ENCODE data around the gene MUC21.
"Not testable (repeated sequence)": the region's sequence is repeated elsewhere in the genome, so short reads cannot be mapped to it uniquely, and the experiment has no call there.

The MUC21 gene

DNA sequence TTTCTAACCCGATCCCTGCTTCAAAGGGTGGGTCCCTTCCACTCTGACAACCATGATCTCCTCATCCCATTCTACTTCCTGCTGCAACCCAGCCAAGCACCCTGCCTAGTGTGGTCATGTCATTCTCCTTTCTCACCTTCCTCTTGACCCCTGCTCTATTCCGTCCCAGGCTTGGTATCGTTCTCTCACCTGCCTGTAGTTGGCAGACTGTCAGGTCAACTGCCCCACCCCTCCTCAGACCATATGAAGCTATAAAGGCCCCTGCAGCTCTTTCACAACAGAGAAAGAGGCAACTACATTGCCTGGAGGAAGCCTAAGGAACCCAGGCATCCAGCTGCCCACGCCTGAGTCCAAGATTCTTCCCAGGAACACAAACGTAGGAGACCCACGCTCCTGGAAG, at the start of gene MUC21:
MUC21 (plus strand) TSS at position 280 of the 400 bp plus-strand sequence. CDS start 241 bp downstream, outside the sequence.
- DNase-seq = no peak

DNA sequence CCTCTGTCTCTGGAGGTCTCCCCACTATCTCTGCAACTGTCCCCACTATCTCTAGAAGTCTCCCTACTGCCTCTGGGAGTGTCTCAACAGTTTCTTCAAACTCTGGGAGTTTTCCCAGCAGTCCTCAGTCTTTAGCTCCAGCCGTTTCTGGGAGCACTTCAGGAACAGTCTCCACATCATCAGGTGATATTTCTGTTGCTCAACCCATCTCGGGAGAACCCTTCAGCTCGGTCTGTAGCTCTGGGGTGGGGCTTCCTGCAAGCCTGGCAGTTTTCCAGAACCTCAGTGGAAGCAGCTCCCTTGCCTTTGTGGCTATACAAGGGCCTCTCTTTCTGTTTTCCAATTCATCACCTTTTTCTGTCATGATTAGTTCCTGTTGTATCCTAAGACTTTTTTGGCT, 48.5 kb upstream of the MUC21 start:
- no peak for DNase-seq

DNA sequence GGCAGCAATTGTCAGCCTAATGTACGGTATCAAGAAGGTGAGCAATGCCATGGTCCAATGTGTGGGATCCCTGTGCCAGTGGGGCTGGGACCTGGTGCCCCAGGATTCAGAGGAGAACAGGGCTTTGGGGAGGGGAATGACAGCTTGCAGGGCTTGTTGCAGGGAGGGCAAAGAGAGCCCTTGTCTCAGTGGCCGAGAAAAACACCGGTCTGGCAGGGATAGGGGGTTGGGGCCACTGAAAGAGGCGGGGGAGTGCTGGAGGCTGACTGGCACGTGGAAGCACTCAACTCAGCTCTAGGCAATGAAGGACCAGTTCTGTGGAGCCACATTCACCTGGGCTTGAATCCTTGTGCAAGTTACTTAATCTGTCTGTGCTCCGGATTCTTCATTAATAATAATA, 46.3 kb upstream of the MUC21 start:
- no peak for DNase-seq

DNA sequence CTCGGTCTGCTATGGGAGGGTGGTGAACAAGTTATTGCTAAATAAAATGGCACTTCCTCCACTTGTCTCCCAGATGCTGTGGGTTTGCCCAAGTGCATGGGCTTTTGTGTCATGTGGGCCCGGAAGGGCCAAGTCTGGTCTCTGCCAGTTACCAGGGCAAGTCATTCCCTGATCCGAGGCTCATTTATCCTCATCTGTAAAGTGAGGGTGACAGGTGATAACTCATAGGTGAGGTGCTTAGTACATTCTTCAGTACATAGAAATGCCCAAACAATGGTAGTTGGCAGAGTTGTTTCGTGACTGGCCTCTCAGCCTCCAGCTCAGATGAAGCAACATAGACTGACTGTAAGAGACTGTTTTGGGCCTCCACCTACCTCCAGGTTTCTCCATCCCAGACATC, 44.8 kb upstream of the MUC21 start:
- DNase-seq = no peak

DNA sequence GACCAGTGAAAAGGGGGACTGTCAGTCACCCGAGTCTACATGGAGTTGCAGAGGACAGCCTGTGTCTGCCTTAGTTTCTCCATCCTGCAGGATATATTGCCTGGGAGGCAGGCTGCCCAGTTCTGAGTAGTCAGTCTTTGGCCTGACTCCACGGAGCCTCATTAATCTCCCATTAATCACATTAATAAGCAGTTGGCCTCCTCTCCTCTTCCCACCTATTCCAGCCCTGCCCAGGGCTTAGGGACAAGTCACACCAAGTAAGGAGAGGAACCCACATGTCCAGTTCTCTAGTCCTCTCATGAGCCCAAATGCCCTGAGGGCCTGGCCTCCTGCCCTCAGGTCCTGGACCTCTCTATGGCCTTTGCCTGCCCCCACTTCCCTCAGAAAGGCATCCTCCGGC, 44.0 kb upstream of the MUC21 start:
- DNase-seq = no peak

DNA sequence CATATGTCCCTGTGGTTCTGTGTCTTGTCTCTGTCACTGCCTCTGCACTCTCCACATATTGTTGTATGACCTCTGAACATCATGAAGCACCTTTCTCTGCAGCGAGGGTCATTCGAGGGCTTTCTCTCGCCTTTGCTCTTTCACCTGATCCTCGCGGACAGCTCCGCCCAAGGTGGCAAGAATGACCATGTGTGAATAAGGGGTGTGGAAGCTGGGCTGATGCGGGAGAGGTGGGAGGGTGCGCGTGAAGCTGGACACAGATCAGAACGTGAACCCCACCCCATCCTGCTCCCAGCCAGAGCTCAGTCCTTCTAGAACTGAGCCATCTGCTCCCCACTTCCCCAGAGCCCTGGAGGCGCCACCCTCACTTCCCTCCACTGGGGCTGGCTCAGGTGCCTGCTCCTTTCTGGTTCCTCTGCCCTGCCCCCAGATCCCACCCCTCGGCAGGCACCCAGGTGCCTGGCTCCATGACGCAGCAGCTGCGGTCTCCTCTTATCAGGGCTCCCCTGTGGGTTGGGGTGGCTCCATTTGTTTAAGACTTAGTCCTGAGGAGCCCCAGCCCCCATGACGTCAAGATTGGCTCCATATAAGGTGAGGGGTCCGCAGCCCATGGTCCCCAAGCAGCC, 43.0 kb upstream of the MUC21 start, which contains the start of gene MUCL3:
MUCL3 (plus strand) TSS at position 613 of the 626 bp plus-strand sequence. CDS start 27 bp downstream, outside the sequence.
- DNase-seq = no peak

DNA sequence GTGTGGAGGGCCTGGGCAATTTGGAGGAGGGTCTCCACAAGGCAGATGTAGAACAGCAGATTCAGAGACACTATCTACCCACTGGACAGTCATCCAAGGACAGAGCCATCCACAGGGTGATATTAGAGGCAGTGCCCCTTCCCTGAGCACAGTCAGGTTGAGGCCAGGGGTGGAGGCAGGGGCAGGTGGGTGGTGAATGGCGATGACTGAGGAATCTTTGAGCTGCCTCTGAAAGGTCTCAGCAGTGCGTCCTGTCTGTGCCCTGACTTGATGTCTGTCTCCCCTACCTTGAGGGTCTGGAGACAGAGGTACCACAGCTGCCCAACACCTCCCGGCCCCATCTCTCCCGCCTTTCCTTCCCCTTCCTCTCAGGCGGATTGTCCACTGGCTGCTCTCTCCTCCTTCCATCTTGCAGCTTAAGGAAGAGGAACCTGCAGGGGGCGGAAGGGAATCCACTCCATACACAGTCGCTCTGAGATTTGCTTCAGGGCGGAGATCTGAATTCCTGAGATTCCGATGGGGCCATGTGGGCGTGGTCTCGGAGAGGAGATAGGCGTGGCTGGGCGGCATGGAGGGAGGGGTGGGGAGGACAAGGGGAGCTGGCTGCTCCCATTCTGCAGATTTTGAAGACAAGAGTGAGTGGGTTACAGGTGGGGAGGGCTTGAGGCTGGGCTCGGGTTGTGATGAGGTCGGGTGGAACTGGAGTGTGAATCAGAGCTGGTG, 41.0 kb upstream of the MUC21 start:
- DNase-seq = no peak

DNA sequence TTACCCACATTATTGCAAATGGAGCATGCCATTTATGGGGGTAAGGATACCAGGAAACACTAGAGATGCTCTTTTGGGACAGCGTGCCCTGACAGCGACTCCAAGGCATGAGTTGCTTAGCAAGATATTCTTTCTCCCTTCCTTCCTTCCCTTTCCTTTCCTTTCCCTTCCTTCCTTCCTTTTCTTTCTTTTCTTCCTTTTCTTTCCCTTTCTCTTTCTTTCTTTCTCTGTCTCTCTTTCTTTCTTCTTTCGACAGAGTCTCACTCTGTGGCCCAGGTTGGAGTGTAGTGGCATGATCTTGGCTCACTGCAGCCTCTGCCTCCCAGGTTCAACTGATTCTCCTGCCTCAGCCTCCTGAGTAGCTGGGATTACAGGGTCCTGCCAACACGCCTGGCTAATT, 39.5 kb upstream of the MUC21 start:
- DNase-seq = no peak

DNA sequence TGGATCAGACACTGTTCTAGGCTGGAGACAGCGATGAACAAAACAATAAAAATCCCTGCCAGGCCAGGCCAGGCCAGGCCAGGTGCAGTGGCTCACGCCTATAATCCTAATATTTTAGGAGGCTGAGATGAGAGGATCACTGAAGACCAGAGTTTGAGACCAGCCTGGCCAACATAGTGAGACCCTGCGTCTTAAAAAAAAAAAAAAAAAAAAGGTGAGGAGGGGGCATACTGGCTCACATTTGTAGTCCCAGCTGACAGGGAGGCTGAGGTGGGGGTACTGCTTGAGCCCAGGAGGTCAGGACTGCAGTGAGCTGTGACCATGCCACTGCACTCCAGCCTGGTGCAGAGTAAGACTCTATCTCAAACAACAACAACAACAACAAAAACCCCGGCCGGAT, 38.2 kb upstream of the MUC21 start:
- no peak for DNase-seq

DNA sequence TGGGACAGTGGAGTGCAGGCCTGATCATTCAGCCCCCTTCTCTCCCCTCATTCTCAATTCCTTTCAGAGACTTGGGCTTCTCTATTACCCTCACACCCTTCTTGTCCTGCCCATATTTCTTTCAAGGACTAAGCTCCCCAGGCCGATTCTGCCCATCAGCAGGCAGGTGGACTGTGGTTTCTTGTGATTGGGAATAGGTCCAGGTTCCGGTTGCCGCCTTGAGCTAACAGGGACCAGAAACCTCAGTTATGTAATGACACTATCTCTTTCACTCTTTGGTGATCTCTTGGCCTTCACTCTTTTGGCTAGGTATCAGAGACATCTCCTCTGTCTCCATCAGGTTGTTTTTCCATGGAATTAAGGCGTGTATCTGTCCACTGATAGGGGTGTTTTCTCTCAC, 36.3 kb upstream of the MUC21 start:
- no peak for DNase-seq

DNA sequence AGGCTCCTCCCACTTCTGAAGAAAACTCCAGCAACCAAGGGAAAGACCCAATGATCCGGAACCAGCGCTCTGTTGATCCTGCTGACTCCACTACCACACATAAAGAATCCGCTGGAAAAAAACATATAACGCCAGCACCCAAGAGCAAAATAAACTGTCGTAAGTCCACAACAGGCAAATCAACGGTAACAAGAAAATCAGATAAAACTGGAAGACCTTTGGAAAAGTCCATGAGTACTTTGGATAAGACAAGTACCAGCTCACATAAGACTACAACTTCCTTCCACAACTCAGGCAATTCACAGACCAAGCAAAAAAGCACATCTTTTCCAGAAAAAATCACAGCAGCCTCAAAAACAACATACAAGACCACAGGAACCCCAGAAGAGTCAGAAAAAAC, 34.7 kb upstream of the MUC21 start:
- DNase-seq = no peak

DNA sequence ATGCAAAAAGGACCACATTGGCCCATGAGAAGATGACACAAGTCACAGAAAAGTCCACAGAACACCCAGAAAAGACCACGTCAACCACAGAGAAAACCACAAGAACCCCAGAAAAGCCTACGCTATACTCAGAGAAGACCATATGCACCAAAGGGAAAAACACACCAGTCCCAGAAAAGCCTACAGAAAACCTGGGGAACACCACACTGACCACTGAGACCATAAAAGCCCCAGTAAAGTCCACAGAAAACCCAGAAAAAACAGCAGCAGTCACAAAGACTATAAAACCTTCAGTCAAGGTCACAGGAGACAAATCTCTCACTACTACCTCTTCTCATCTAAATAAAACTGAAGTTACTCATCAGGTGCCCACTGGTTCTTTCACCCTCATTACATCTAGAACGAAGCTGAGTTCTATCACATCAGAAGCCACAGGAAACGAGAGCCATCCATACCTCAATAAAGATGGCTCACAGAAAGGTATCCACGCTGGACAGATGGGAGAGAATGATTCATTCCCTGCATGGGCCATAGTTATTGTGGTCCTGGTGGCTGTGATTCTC, 31.5 kb upstream of the MUC21 start:
- no peak for DNase-seq

DNA sequence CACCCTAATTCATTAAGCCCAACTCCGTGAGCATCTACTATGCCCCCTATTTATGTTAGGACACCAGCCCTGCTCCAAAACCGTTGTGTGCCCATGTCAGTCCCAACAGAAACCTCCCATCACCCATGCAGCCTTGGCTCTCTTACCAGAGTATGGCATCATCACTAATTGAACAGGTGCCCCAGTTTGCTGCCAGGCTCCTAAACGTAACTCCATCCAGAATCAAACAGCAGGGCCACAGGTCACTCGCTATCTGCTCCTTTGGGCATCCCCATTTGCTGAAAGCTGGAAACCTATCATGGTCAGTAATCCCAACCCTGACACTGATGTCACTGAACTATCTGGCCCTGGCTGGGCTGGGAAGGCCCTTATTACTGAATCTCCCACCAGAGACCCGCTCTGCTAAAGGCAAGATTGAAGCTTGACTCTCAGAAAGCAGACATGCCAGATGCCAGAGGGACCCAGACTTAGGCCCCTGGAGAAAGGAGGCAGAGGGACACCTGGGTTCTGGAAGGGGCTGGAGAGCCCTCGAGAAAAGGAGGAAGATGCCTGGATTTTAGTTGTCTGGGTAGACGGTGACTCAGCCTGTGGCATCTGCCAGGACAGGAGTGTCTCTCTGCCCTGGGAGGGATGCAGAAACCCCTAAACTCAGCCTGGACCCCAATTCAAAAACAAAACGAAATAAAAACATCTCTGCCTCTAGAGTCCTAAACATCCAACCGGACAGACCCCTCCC, 28.7 kb upstream of the MUC21 start:
- DNase-seq = no peak

DNA sequence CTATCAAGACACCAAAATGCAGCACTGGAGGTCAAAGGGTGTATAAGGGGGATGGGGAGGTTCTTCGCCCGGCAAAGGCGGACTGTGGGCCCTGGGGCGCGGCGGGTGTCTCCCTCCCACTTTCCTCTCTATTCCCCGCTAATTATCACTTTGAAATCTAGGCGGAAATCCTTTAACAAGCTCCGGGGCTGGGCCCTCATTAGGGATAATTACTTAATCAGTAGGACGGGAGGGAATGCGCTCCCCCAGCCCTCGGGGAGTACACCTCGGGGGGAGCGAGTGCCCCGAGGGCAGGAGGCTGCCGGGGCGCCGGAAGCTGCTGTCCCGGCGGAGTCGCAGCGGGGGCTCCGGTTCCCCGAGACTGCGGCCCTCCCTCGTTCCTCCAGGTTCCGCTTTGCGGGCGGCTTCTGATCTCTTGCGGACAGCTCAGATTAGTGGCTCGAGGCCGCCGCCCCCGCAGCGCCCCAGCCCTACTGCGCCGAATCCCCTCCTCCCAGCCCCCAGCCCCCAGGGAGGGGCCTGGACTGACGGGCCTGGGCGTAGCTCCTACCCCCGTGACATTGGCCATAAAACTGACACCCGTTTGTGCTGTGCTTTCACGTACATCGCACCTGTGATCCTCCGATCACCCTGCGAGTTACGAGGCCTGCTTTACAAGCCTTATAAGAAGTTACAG, 28.0 kb upstream of the MUC21 start:
- peak; percentile 73 for DNase-seq

DNA sequence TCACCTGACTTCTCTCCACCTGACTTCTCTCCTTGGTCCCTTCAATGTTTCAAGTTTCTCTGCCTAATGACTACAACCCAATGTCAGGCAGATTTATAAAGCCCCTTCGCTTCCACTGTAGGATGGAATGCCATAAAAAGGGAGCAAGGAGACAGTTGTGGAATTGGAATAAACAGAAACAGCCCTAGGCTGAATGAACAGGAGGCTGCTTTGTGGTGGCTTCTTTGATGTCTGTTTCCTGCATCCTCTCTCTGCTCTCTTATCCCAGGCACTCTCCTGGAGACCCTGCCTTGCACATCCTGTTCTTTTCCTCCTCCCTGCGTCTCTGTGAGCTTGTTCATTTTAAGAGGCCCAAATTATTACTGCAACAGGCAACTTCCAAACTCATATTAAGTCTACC, 25.8 kb upstream of the MUC21 start:
- DNase-seq = no peak

DNA sequence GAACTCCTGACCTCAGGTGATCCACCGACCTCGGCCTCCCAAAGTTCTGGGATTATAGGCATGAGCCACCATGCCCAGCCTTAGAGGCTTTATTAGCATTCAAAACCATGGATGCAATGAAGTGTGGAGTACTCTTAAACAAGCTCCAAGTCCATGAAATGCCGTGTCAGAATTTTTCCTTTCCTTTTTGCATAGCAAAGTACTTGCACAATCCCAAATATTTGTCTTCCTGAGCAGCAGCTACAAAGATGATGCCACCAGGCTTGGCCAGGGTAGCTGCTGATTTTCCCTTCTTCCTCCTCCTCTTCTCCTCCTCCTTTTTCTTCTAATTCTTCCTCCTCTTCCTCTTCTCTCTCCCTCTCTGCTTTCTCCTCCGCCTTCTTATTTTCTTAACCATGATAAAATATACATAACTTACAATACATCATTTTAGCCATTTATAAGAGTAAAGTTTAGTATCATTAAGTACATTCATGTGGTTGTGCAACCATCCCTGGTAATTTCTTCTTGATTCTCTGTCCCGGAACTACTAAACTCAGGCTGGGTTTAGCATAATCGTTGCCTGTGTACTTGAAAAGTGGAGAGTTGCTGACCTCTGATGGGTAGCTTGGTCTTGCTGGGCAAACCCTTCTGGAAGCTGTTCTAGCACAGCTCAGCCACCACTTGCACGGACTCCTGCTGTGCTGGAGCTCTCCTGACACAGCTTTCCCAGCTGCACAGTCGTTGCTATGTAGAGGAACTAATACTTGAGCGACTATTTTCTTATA, 22.4 kb upstream of the MUC21 start:
- no peak for DNase-seq

DNA sequence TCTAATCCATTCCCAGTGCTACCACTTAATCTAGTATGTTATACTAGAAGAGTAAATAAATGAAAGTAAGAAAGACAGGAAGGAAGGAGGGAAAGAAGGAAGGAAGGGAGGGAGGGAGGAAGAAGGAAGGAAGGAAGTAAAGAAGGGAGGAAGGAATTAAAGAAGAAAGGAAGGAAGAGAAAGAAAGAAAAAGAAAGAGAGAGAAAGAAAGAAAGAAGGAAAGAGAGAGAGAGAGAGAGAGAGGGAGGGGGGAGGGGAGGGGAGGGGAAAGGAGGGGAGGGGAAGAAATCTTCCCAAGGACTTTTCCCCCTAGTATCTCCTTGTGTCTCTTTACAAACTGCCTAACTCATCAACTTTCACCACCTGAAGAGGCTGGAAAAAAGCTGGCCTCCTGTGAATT, 20.8 kb upstream of the MUC21 start:
- no peak for DNase-seq

DNA sequence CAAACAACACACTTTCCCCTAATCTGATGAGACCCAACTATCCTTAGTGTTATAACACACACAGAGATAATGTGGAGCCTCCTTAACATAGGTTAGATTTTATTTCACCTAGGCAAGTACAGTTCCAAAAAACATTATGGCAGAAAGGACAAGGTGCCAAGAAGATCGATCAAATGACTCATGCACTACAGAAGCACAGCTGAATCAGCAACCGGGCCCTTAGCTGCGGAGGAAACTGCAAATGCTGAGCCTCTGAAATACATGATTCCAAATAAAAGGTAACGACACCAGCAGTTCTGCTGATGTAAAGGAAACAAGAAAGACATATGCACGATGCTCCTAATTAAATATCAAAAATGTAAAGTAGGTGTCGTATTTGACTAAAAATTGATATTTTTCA, 19.9 kb upstream of the MUC21 start:
- no peak for DNase-seq

DNA sequence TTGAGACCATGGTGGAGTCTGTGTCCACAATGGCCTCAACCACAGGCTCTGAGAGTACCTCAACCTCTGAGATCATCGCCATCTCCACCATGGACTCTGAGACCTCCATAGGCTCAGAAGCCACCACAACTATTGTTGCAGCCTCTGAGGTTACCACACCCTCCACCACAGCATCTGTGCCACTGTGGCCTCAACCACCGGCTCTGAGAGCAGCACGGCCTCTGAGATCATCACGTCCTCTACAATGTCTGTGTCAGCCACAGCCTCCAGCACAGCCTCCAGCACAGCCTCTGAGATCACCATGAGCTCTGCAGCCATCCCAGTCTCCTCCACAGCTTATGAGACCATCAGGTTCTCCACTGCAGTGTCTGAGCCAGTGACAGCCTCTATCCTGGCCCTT, 19.4 kb upstream of the MUC21 start:
- no peak for DNase-seq

DNA sequence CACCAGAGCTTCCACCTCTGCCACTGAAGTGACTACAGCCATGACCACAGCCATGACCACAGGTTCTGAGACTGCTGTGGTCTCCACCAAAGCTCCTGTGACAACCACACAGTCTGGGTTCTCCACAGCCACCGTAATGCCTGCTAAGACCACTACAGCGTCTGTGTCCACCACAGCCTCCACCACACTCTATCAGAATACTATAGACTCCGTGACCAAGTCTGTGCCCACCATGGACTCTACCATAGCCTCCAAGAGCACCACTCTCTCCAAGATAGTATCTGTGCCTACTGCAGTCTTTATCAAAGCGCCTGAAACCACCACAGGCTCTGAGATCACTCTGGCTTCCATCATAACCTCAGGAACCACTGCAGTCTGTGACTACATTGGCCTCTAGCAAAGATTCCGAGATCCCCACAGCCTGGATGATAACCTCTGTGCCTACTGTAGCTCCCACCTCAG, 18.3 kb upstream of the MUC21 start:
- no peak for DNase-seq

DNA sequence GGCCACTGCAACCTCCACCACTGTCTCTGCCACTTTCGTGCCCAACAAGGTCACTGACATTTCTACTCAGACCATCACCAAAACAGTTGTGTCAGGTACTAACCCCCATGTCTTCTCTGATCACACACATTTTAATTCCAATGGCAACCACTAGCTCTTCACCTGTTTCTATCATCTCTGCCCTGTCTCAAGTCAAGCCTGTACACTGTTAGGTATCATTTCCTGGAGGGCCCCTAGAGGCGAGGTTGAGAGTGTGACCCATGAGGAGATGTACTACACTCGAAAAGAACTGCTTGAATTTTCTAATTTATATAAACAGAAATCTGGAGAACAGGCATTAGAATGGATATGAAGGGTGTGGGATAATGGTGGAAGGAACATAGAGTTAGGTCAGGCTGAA, 17.4 kb upstream of the MUC21 start:
- no peak for DNase-seq

DNA sequence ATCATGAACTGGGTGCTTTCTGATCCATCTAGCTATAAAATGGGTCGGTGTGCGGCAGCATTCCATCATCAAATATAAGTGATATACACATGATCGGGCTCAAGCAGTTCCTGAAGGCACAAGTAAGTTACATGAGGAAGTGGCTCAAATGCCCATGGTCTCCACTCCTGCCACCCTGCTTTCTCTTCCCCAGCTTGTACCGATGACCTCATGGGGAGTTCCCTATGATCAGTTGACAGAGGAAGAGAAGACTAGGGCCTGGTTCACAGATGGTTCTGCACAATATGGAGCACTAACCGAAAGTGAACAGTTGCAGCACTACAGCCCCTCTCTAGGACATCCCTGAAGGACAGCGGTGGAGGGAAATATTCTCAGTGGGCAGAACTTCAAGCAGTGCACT, 14.3 kb upstream of the MUC21 start:
- DNase-seq = not testable (repeated sequence)
